ENCODE results near the gene GEMIN7. TPM values are rescaled to one million over a fixed set of nuclear protein-coding genes. Genes with fewer than 3 reads are reported as not detected.

Gene GEMIN7
- total RNA-seq, 1 donor from 2014 or later = 21.7 TPM

DNA sequence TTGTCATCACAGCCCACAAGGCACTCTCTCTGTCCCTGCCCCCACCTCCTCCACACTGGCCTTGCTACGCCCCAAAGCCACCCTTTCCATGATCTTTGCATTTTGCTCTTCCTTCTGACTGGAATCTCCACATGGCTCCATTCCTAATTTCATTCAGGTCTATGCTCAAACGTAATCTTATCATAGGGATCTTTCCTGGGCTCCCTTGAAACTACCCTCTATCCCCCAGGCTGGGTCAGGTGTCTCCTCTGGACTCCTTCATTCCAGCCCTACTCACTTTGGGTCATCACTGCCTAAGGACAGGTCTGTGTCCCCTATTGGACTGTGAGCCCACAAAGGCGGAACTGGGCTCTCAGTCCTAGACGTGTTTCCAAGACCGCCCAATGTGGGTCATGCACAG lies 3.1 kb downstream of the GEMIN7 start:
- H3K9me3 Mint-ChIP-seq (ENCODE audit: low read depth) = no peaks in the 10 kb centered on the region
- H3K4me3 Mint-ChIP-seq (ENCODE audit: unreplicated experiment) = no peak overlapping the region
- H3K4me1 Mint-ChIP-seq (ENCODE audit: low read depth) = peaks cover 22% of the 10 kb centered on the region
- TF ChIP-seq, protein P1, sequence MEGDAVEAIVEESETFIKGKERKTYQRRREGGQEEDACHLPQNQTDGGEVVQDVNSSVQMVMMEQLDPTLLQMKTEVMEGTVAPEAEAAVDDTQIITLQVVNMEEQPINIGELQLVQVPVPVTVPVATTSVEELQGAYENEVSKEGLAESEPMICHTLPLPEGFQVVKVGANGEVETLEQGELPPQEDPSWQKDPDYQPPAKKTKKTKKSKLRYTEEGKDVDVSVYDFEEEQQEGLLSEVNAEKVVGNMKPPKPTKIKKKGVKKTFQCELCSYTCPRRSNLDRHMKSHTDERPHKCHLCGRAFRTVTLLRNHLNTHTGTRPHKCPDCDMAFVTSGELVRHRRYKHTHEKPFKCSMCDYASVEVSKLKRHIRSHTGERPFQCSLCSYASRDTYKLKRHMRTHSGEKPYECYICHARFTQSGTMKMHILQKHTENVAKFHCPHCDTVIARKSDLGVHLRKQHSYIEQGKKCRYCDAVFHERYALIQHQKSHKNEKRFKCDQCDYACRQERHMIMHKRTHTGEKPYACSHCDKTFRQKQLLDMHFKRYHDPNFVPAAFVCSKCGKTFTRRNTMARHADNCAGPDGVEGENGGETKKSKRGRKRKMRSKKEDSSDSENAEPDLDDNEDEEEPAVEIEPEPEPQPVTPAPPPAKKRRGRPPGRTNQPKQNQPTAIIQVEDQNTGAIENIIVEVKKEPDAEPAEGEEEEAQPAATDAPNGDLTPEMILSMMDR (IDR thresholded peaks at IDR 0.05) = no peak
- no peak overlapping the region for H3K27ac Mint-ChIP-seq (ENCODE audit: unreplicated experiment)
- peaks cover 9% of the 10 kb centered on the region for H3K36me3 Mint-ChIP-seq (ENCODE audit: low read depth)
- no peak for DNase-seq (ENCODE audit: low spot score)
- no peaks in the 10 kb centered on the region for H3K27me3 Mint-ChIP-seq (ENCODE audit: low read depth)

DNA sequence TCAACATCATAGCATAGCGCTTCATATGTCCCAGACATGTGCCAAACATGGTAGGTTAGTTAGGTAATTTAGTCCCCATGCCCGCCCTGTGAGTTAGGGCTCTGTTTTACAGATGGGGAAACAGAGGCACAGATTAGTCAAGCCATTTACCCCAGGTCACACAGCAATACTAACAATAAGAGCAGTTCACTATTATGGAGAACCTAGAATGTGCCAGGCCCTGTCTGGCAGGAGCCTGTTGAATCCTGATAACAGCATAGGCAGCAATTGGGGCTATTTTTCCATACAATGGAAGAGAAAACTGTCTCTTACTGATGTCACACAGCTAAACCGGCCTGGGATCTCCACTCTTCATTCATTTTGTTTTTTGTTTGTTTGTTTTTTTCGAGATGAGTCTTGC lies 7.4 kb downstream of the GEMIN7 start:
- no peaks in the 10 kb centered on the region for H3K9me3 Mint-ChIP-seq (ENCODE audit: low read depth)
- H3K4me1 Mint-ChIP-seq (ENCODE audit: low read depth) = peaks cover 15% of the 10 kb centered on the region
- no peak overlapping the region for H3K4me3 Mint-ChIP-seq (ENCODE audit: unreplicated experiment)
- TF ChIP-seq, protein P1 (IDR thresholded peaks at IDR 0.05) = no peak
- no peak overlapping the region for H3K27ac Mint-ChIP-seq (ENCODE audit: unreplicated experiment)
- H3K27me3 Mint-ChIP-seq (ENCODE audit: low read depth) = no peaks in the 10 kb centered on the region
- DNase-seq (ENCODE audit: low spot score) = no peak
- H3K36me3 Mint-ChIP-seq (ENCODE audit: low read depth) = peaks cover 10% of the 10 kb centered on the region

DNA sequence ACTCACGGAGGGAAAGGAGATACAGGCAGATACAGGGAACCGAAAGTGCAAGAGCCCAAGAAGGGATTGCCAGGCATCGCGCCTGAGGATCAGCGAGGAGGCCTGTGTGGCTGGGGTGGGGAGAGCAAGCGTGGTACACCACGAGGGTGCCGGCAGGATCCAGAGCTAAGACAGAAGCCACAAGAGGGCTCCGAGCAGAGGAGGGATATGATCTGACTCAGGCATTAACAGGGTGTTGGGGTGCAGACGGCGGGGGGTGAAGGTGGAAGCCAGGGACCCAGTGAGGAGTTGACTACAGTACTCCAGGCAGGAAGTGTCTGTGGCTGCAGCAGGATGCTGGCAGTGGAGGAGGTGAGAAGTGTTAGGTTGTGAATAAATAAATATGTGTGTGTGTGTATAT lies 8.5 kb downstream of the GEMIN7 start:
- Mint-ChIP-seq H3K27me3 (ENCODE audit: low read depth) (no peaks in the 10 kb centered on the region), H3K27ac (ENCODE audit: unreplicated experiment) (no peak overlapping the region), H3K4me3 (ENCODE audit: unreplicated experiment) (no peak overlapping the region), H3K9me3 (ENCODE audit: low read depth) (no peaks in the 10 kb centered on the region), H3K36me3 (ENCODE audit: low read depth) (peaks cover 5% of the 10 kb centered on the region), H3K4me1 (ENCODE audit: low read depth) (peaks cover 16% of the 10 kb centered on the region)
- DNase-seq (ENCODE audit: low spot score) = no peak
- TF ChIP-seq, protein P1 (IDR thresholded peaks at IDR 0.05) = no peak

DNA sequence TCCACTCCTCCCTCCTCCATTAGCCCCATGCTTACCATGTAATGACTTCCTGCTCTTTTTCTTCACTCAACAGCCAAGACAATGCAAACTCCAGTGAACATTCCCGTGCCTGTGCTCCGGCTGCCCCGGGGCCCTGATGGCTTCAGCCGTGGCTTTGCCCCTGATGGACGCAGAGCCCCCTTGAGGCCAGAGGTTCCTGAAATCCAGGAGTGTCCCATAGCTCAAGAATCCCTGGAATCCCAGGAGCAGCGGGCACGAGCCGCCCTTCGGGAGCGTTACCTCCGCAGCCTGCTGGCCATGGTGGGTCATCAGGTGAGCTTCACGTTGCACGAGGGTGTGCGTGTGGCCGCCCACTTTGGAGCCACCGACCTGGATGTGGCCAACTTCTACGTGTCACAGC lies 11.0 kb downstream of the GEMIN7 start:
- Mint-ChIP-seq H3K27me3 (ENCODE audit: low read depth) (no peaks in the 10 kb centered on the region), H3K27ac (ENCODE audit: unreplicated experiment) (no peak overlapping the region), H3K9me3 (ENCODE audit: low read depth) (no peaks in the 10 kb centered on the region), H3K36me3 (ENCODE audit: low read depth) (peaks cover 5% of the 10 kb centered on the region), H3K4me3 (ENCODE audit: unreplicated experiment) (no peak overlapping the region), H3K4me1 (ENCODE audit: low read depth) (peaks cover 37% of the 10 kb centered on the region)
- no peak for DNase-seq (ENCODE audit: low spot score)
- TF ChIP-seq, protein P1 (IDR thresholded peaks at IDR 0.05) = no peak

DNA sequence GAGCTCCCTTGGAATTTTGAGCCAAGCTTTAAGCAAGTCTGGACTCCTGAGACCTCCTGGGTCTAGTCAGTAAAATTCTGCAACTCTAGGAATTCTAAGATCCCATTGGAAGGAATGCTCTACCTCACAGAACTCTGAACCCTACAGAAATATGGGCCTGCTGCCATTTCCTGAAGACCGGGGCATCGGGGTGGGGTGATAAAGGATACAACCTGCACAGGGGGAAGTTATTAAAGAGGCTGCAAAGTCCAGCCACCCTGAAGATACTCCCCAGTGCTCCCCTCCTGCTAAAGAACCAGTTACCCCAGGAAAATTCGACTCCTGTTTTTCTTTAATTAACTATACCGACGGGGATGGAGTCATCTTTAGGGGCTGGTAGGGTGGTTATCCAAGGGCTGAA lies 11.5 kb downstream of the GEMIN7 start:
- Mint-ChIP-seq H3K27me3 (ENCODE audit: low read depth) (no peaks in the 10 kb centered on the region), H3K4me3 (ENCODE audit: unreplicated experiment) (peak overlapping the region; percentile 95), H3K4me1 (ENCODE audit: low read depth) (peaks cover 38% of the 10 kb centered on the region), H3K9me3 (ENCODE audit: low read depth) (no peaks in the 10 kb centered on the region), H3K27ac (ENCODE audit: unreplicated experiment) (peak overlapping the region; percentile 99), H3K36me3 (ENCODE audit: low read depth) (peaks cover 5% of the 10 kb centered on the region)
- DNase-seq (ENCODE audit: low spot score) = no peak
- TF ChIP-seq, protein P1 (IDR thresholded peaks at IDR 0.05) = no peak
